HL-60 (cell line): ENCODE results near the gene SNX18.

Experiments used
- CTCF ChIP-seq: IDR thresholded peaks from one replicate; pipeline ENCODE4 v1.5.1; 2011; ENCODE audit warnings: low read length, control low read depth, inconsistent platforms; ENCODE audit not compliant: insufficient read depth
- GABPA ChIP-seq: IDR thresholded peaks from 2 replicates; pipeline ENCODE4 v1.6.1; 2012; ENCODE audit warnings: low read depth
- POLR2AphosphoS5 ChIP-seq: IDR thresholded peaks from 2 replicates; pipeline ENCODE4 v1.6.1; 2012; ENCODE audit warnings: low read depth
- SPI1 ChIP-seq: IDR thresholded peaks from 2 replicates; pipeline ENCODE4 v1.6.1; 2012; ENCODE audit warnings: low read depth, mild to moderate bottlenecking, borderline replicate concordance

DNA sequence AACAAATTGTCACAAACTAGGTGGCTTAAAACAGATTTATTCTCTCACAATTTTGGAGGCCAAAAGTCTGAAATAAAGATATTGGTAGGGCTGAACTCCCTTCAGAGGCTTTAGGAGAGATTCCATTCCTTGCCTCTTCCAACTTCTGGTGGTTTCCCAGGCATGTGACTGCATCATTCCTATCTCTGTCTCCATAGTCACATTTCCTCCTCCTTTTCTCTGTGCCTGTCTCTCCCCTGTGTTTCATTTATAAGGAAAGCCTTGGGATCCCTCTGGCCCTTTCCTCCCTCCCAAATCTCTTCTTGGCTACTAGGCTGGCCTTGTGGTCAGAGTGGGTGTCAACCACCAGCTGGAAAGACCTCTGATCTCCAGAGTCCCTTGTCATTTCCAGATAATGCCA, 78.2 kb downstream of the SNX18 start:
- no peak for TF ChIP-seq POLR2AphosphoS5
- no peak for TF ChIP-seq CTCF
- no peak for TF ChIP-seq SPI1
- no peak for TF ChIP-seq GABPA
